Measurements from ENCODE around the gene FCHO1.
"Not testable (repeated sequence)": the region's sequence is repeated elsewhere in the genome, so short reads cannot be mapped to it uniquely, and the experiment has no call there.

FCHO1 gene

DNA sequence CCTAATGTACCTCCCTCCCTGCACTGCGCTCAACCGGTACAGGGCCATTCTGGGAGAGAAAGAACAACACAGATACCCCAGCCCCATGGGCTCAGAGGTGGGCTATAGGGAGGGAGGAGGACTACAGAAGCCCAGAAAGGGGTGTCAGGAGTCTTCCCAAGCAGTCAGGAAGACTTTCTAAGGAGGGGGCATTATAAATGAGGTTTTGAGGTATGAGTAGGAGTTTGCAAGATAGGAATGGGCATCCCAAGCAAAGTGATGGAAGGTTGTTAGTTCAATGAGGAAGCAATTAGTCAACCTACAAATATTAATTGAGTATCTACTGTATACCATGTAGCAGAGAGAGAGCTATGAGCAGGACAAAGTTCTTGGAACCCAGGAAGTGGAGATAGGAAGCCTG is 37.4 kb downstream of the FCHO1 start:
- Histone ChIP-seq H3K27ac (ENCODE audit: low read depth, low read length) (no peak overlapping the region), H3K9ac (ENCODE audit: low read length in 5 of 5) (no peak overlapping the region), H3K4me3 (ENCODE audit: low read depth in 1 of 5, low read length in 5 of 5) (no peak overlapping the region), H3K9me3 (ENCODE audit: control insufficient read depth in 5 of 5, low read length in 5 of 5) (peaks cover 0 to 4% (median 0%) of the 10 kb centered on the region in 5 donors), H3K27me3 (ENCODE audit: control insufficient read depth in 5 of 5, insufficient read depth in 4 of 5, low read length in 5 of 5) (peaks cover under 1 to 9% (median 3%) of the 10 kb centered on the region in 5 donors), H3K36me3 (ENCODE audit: control insufficient read depth in 5 of 5, insufficient read depth in 5 of 5, low read length in 5 of 5) (no peaks in the 10 kb centered on the region), H3K4me1 (ENCODE audit: control insufficient read depth in 5 of 5, insufficient read depth in 5 of 5, low read length in 5 of 5) (peaks cover 1 to 6% (median 4%) of the 10 kb centered on the region in 5 donors)

DNA sequence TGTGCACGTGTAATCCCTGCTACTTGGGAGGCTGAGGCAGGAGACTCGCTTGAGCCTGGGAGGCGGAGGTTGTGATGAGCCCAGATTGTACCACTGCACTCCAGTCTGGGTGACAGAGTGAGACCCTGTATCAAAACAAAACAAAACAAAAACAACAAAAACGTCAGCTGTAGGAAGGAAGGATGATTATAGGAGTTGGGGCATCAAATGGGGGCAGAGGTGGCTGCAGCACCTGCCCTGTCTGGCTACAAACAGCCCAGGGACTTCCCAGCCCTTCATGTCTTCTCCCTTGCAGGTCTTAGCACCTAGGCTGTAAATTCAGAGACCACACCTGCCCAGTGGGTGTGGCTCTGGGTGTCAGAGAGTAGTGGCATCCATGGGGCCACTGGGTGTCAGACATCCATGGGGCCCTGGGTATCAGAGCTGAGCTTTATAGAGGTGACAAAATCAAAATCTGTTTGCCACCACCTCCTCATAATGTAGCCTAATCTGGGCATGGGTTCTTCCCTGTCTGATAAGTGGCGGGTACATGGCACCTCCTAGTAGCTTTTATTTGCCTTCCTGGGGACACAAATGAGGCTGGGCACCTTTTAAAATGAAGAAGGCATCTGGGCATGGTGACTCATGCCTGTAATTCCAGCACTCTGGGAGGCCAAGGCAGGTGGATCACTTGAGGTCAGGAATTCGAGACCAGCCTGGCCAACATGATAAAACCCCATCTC is 38.9 kb downstream of the FCHO1 start:
- H3K9ac ChIP-seq (ENCODE audit: low read length in 5 of 5) = no peak overlapping the region
- H3K4me1 ChIP-seq (ENCODE audit: control insufficient read depth in 5 of 5, insufficient read depth in 5 of 5, low read length in 5 of 5) = peaks cover 0 to 8% (median 3%) of the 10 kb centered on the region in 5 donors
- no peak overlapping the region for H3K4me3 ChIP-seq (ENCODE audit: low read depth in 1 of 5, low read length in 5 of 5)
- H3K9me3 ChIP-seq (ENCODE audit: control insufficient read depth in 5 of 5, low read length in 5 of 5) = peaks cover 0 to 4% (median 0%) of the 10 kb centered on the region in 5 donors
- H3K27ac ChIP-seq (ENCODE audit: low read depth, low read length) = no peak overlapping the region
- H3K36me3 ChIP-seq (ENCODE audit: control insufficient read depth in 5 of 5, insufficient read depth in 5 of 5, low read length in 5 of 5) = no peaks in the 10 kb centered on the region
- H3K27me3 ChIP-seq (ENCODE audit: control insufficient read depth in 5 of 5, insufficient read depth in 4 of 5, low read length in 5 of 5) = peaks cover 14 to 25% (median 19%) of the 10 kb centered on the region in 5 donors

DNA sequence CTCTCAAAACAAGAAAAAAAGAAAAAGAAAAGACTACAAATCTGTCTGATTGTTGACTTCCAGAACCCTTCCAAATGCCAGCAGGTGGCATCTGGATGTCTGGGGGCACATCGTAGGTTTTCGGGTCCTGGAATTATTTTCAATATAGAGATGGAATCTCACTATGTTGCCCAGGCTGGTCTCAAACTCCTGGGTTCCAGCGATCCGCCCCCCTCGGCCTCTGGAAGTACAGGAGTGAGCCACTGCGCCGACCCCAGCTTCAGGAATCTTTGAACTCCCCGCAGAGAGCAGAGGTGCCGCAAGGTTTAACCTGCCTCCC is 43.1 kb downstream of the FCHO1 start:
- H3K27me3 ChIP-seq (ENCODE audit: control insufficient read depth in 5 of 5, insufficient read depth in 4 of 5, low read length in 5 of 5) = peaks cover 17 to 40% (median 32%) of the 10 kb centered on the region in 5 donors
- no peaks in the 10 kb centered on the region for H3K36me3 ChIP-seq (ENCODE audit: control insufficient read depth in 5 of 5, insufficient read depth in 5 of 5, low read length in 5 of 5)
- no peak overlapping the region for H3K27ac ChIP-seq (ENCODE audit: low read depth, low read length)
- H3K9ac ChIP-seq (ENCODE audit: low read length in 5 of 5) = peak overlapping the region in 1 of 5 donors; percentile 28
- H3K9me3 ChIP-seq (ENCODE audit: control insufficient read depth in 5 of 5, low read length in 5 of 5) = no peaks in the 10 kb centered on the region
- H3K4me1 ChIP-seq (ENCODE audit: control insufficient read depth in 5 of 5, insufficient read depth in 5 of 5, low read length in 5 of 5) = peaks cover 0 to 8% (median 3%) of the 10 kb centered on the region in 5 donors
- H3K4me3 ChIP-seq (ENCODE audit: low read depth in 1 of 5, low read length in 5 of 5) = no peak overlapping the region

- Histone ChIP-seq H3K27me3 (ENCODE audit: control insufficient read depth in 5 of 5, insufficient read depth in 4 of 5, low read length in 5 of 5) (peaks cover 21 to 40% (median 37%) of the 10 kb centered on the region in 5 donors), H3K4me3 (ENCODE audit: low read depth in 1 of 5, low read length in 5 of 5) (peak within 1 kb of the TSS in 1 of 5 donors; percentile 19), H3K36me3 (ENCODE audit: control insufficient read depth in 5 of 5, insufficient read depth in 5 of 5, low read length in 5 of 5) (no peaks in the 10 kb centered on the region), H3K9me3 (ENCODE audit: control insufficient read depth in 5 of 5, low read length in 5 of 5) (no peaks in the 10 kb centered on the region), H3K27ac (ENCODE audit: low read depth, low read length) (no peak within 1 kb of the TSS), H3K9ac (ENCODE audit: low read length in 5 of 5) (peak within 1 kb of the TSS in 1 of 5 donors; percentile 28), H3K4me1 (ENCODE audit: control insufficient read depth in 5 of 5, insufficient read depth in 5 of 5, low read length in 5 of 5) (peaks cover 0 to 8% (median 3%) of the 10 kb centered on the region in 5 donors)
These were observed 43.6 kb downstream of the FCHO1 start, which contains the start of gene B3GNT3 for GRCh38 chr19:17794731-17795494. Gene B3GNT3 (plus strand): TSS chr19:17795138. CDS start chr19:17807808, 12,670 bp downstream.

DNA sequence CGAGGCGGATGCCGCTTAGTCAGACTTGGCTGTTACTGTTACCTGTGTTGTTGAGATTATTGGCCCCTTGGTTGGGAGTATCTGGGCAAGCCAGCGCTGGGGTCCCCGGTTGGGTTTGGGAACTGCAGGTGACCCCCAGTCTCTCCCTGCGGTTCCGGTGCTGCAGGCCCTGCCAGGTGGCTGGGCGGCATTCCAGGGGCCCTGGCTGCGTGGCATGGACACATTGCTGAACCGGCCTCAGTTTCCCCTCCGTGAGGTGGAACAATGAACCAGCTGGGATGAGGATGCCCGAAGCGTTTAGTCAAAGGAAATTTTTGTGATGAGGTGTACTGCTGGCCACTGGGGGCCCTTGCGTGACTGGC is 44.2 kb downstream of the FCHO1 start:
- Histone ChIP-seq H3K9me3 (ENCODE audit: control insufficient read depth in 5 of 5, low read length in 5 of 5) (no peaks in the 10 kb centered on the region), H3K4me3 (ENCODE audit: low read depth in 1 of 5, low read length in 5 of 5) (no peak overlapping the region), H3K9ac (ENCODE audit: low read length in 5 of 5) (no peak overlapping the region), H3K27ac (ENCODE audit: low read depth, low read length) (no peak overlapping the region), H3K27me3 (ENCODE audit: control insufficient read depth in 5 of 5, insufficient read depth in 4 of 5, low read length in 5 of 5) (peaks cover 21 to 40% (median 37%) of the 10 kb centered on the region in 5 donors), H3K36me3 (ENCODE audit: control insufficient read depth in 5 of 5, insufficient read depth in 5 of 5, low read length in 5 of 5) (no peaks in the 10 kb centered on the region), H3K4me1 (ENCODE audit: control insufficient read depth in 5 of 5, insufficient read depth in 5 of 5, low read length in 5 of 5) (peaks cover 0 to 8% (median 3%) of the 10 kb centered on the region in 5 donors)

DNA sequence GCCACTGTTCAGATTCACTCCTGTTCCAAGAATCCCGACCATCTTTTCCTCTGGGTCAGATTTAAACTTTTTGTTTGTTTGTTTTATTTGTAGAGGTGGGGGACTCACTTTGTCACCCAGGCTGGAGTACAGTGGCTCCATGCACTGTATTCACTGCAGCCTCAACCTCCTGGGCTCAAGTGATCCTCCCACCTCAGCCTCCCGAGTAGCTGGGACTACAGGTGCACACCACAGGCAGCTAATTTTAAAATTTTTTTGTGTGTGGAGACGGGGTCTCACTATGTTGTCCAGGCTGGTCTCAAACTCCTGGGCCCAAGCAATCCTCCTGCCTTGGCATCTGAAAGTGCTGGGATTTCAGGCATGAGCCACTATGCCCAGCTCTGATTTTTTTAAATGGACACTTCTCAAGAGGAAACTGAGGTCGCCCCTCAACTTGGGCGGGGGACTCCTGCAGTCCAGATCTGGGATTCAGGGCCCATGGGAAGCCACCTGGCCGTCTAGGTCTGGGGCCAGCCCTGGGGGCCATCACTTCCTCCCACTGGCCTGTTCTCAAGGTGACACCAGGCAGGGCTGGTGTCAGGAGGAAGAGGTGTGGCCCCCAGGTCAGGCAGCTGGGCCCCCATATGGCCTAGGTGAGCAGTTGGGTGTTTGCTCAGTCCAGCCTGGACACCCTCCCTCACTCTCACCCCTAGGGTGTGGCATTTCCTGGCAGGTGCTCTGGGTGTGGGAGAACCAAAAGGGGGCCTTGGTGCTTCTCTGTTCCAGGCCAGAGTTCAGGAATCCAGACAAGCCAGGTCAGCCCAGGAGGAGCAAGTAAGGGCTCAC is 44.9 kb downstream of the FCHO1 start:
- Histone ChIP-seq H3K27ac (ENCODE audit: low read depth, low read length) (no peak overlapping the region), H3K27me3 (ENCODE audit: control insufficient read depth in 5 of 5, insufficient read depth in 4 of 5, low read length in 5 of 5) (peaks cover 21 to 40% (median 37%) of the 10 kb centered on the region in 5 donors), H3K36me3 (ENCODE audit: control insufficient read depth in 5 of 5, insufficient read depth in 5 of 5, low read length in 5 of 5) (no peaks in the 10 kb centered on the region), H3K4me1 (ENCODE audit: control insufficient read depth in 5 of 5, insufficient read depth in 5 of 5, low read length in 5 of 5) (peaks cover 0 to 8% (median 3%) of the 10 kb centered on the region in 5 donors), H3K9me3 (ENCODE audit: control insufficient read depth in 5 of 5, low read length in 5 of 5) (no peaks in the 10 kb centered on the region), H3K9ac (ENCODE audit: low read length in 5 of 5) (peak overlapping the region in 1 of 5 donors; percentile 8), H3K4me3 (ENCODE audit: low read depth in 1 of 5, low read length in 5 of 5) (no peak overlapping the region)

- H3K4me1 ChIP-seq (ENCODE audit: control insufficient read depth in 5 of 5, insufficient read depth in 5 of 5, low read length in 5 of 5) = peaks cover 0 to 8% (median 3%) of the 10 kb centered on the region in 5 donors
- H3K9me3 ChIP-seq (ENCODE audit: control insufficient read depth in 5 of 5, low read length in 5 of 5) = no peaks in the 10 kb centered on the region
- H3K27ac ChIP-seq (ENCODE audit: low read depth, low read length) = no peak overlapping the region
- peaks cover 21 to 40% (median 37%) of the 10 kb centered on the region in 5 donors for H3K27me3 ChIP-seq (ENCODE audit: control insufficient read depth in 5 of 5, insufficient read depth in 4 of 5, low read length in 5 of 5)
- H3K4me3 ChIP-seq (ENCODE audit: low read depth in 1 of 5, low read length in 5 of 5) = no peak overlapping the region
- H3K36me3 ChIP-seq (ENCODE audit: control insufficient read depth in 5 of 5, insufficient read depth in 5 of 5, low read length in 5 of 5) = no peaks in the 10 kb centered on the region
- no peak overlapping the region for H3K9ac ChIP-seq (ENCODE audit: low read length in 5 of 5)
These were observed 45.7 kb downstream of the FCHO1 start for GRCh38 chr19:17796838-17797423.

- Histone ChIP-seq H3K9me3 (ENCODE audit: control insufficient read depth in 5 of 5, low read length in 5 of 5) (no peaks in the 10 kb centered on the region), H3K36me3 (ENCODE audit: control insufficient read depth in 5 of 5, insufficient read depth in 5 of 5, low read length in 5 of 5) (no peaks in the 10 kb centered on the region), H3K27ac (ENCODE audit: low read depth, low read length) (no peak overlapping the region), H3K4me3 (ENCODE audit: low read depth in 1 of 5, low read length in 5 of 5) (no peak overlapping the region), H3K9ac (ENCODE audit: low read length in 5 of 5) (no peak overlapping the region), H3K4me1 (ENCODE audit: control insufficient read depth in 5 of 5, insufficient read depth in 5 of 5, low read length in 5 of 5) (peaks cover 0 to 8% (median 3%) of the 10 kb centered on the region in 5 donors), H3K27me3 (ENCODE audit: control insufficient read depth in 5 of 5, insufficient read depth in 4 of 5, low read length in 5 of 5) (peaks cover 21 to 43% (median 40%) of the 10 kb centered on the region in 5 donors)
These were observed 46.3 kb downstream of the FCHO1 start for GRCh38 chr19:17797424-17798201.

DNA sequence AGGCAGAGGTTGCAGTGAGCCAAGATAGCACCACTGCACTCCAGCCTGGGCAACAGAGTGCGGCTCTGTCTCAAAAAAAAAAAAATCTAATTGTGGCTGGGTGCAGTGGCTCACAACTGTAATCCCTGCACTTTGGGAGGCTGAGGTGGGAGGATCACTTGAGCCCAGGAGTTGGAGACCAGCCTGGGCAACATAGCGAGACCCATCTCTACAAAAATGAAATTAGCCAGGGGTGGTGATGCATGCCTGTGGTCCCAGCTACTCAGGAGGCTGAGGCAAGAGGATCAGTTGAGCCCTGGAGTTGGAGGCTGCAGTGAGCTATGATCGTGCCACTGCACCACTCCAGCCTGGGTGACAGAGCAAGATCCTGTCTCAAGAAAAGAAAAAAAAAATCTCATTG is 47.3 kb downstream of the FCHO1 start:
- H3K4me3 ChIP-seq (ENCODE audit: low read depth in 1 of 5, low read length in 5 of 5); H3K27ac ChIP-seq (ENCODE audit: low read depth, low read length); H3K9ac ChIP-seq (ENCODE audit: low read length in 5 of 5); H3K4me1 ChIP-seq (ENCODE audit: control insufficient read depth in 5 of 5, insufficient read depth in 5 of 5, low read length in 5 of 5); H3K36me3 ChIP-seq (ENCODE audit: control insufficient read depth in 5 of 5, insufficient read depth in 5 of 5, low read length in 5 of 5); H3K9me3 ChIP-seq (ENCODE audit: control insufficient read depth in 5 of 5, low read length in 5 of 5): not testable (repeated sequence)
- peaks cover 20 to 39% (median 36%) of the 10 kb centered on the region in 5 donors for H3K27me3 ChIP-seq (ENCODE audit: control insufficient read depth in 5 of 5, insufficient read depth in 4 of 5, low read length in 5 of 5)
